ES-I3 (cell line): ENCODE data around the gene NTRK3.

Experiments
- H3K36me3 ChIP-seq: 2 replicates; pipeline ENCODE4 v1.6.1; 2013; ENCODE audit warnings: mild to moderate bottlenecking, low read length, control low read depth, moderate library complexity; ENCODE audit not compliant: insufficient read depth
- H3K4me1 ChIP-seq: 2 replicates; pipeline ENCODE4 v1.6.1; 2013; ENCODE audit warnings: mild to moderate bottlenecking, control low read depth, low read length; ENCODE audit not compliant: insufficient read depth
- H3K9ac ChIP-seq: 2 replicates; pipeline ENCODE4 v1.6.1; 2013; ENCODE audit warnings: low read depth, mild to moderate bottlenecking, low read length, moderate library complexity
- H3K9me3 ChIP-seq: 2 replicates; pipeline ENCODE4 v1.6.1; 2013; ENCODE audit warnings: mild to moderate bottlenecking, low read length, moderate library complexity; ENCODE audit not compliant: control insufficient read depth, insufficient read depth

NTRK3 gene

DNA sequence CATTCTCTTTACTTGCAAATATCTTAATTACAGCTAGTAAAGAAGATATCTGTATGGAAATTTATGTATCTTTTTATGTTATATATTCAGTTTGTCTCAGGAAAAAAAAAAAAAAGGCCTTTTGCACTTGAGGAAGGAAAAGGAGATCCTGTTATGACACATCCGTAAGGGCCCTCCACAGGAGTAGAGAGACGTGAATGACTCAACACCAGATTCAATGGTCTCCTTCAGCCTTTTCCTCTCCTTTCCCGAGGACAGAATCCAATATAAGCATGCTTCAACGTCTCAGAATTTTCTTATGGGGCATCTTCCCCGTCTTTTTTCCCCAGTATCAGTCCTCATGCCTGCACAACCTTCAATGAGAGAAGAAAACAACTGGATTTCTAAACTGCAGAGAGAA lies 340.3 kb downstream of the NTRK3 start:
- Histone ChIP-seq H3K9me3 (no peaks in the 10 kb centered on the region), H3K36me3 (no peaks in the 10 kb centered on the region), H3K4me1 (no peaks in the 10 kb centered on the region)

DNA sequence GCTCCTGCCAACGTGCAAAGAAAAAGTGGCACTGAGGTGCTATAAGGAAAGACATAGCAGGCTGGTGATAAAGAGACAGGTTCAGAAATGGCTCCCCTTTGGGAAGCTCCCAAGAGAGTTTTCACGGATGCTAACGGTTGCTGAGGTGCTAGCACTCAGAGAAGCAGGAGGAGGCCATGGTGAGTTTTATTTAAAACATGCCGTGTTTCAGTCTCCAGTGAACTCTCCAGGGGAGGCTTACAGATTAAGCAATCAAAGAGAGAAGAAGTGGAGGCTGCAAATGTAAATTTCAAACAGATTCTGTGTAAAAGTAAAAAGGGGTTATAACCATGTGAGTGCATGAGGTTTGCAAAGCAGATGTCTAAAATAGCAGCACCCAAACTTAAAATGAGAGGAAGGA lies 346.2 kb downstream of the NTRK3 start:
- no peaks in the 10 kb centered on the region for H3K4me1 ChIP-seq
- no peaks in the 10 kb centered on the region for H3K36me3 ChIP-seq
- no peaks in the 10 kb centered on the region for H3K9me3 ChIP-seq
- no peak overlapping the region for H3K9ac ChIP-seq

More for the DNA sequence above, 340.3 kb downstream of the NTRK3 start:
- no peak overlapping the region for H3K9ac ChIP-seq

DNA sequence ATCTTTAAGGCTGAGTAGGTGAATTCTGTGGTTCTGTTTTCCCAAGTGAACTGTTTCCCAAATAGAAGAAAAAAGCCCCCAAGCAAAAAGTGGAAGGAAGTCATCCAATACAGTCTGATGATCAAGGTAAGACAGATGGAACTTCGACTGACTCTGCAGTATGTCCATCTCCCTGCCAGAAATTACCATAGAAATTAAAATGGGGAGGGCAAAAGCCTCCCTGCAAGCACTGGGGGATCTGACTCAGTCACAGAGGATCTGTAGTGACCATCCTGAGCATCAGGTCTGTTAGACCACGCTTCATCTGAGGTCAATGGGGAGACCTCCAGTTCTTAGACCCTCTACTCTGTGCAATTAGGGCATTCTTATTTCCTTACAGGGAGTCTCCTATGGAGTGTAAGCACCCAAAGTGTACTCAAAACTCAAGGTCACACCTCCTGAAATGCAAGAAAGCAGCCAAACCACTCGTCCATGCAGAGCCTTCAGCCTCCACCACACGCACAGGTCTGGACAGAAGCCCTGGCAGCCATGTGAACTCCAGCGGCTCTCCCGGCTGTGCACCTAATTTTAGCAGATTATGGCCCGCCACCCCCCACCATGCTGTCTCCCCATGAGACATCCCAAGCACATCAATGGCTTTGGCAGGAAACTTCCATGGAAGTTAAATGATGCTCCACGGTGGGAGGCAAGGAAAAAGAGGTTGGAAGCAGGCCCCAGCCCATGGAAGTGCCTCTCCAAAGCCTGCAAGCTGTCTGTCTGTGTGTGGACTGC lies 348.7 kb downstream of the NTRK3 start:
- Histone ChIP-seq H3K4me1 (no peaks in the 10 kb centered on the region), H3K9ac (no peak overlapping the region), H3K9me3 (no peaks in the 10 kb centered on the region), H3K36me3 (no peaks in the 10 kb centered on the region)

DNA sequence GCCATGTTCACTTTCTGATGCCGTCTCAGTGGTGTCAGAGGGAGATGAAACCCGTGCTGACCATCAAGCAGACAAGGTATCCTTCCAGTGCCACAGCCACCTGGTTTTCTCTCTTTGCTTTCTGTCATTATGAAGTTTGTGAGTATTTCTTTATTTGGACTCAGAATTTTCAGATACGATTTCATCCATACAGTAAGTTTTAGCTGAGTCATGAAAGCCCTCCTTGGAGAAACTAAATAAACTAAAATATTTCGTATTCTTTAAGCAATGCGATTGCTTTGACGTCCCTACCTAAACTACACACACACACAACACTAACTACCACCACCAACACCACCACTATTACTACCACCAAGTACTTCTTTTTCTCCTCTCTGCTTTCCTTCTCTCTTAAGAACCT lies 350.1 kb downstream of the NTRK3 start:
- no peaks in the 10 kb centered on the region for H3K4me1 ChIP-seq
- H3K9ac ChIP-seq: no peak overlapping the region
- no peaks in the 10 kb centered on the region for H3K9me3 ChIP-seq
- no peaks in the 10 kb centered on the region for H3K36me3 ChIP-seq

DNA sequence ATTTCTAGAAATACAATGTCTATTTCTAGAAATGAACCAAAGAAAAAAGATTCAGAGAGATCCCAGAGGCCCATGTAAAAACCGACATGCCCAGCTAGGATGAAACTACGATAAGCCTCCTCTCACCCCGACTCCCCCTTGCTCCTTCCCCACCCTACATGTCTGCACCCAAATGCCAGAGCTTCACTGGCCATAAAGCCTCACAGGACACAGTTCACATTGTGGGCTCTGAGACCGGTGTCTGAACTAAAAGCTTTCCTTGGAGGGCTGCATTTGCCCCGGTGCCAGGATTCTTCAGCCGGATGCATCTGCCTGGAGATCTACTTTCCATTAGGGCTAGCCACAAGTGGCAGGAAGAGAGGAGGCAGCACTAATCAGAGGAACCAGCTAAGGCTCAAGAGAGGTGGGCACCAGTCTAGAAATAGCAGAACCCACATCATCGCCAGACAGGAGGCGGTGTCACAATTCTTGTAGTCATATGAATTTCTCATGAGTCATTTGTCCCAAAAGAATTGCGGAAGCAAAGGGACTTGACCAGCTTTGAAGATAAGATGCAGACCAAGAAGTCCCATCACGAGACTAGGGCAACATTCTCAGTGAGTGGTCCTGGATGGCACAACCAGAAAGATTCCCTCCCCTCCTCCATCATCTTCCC lies 353.6 kb downstream of the NTRK3 start:
- Histone ChIP-seq H3K4me1 (no peaks in the 10 kb centered on the region), H3K36me3 (no peaks in the 10 kb centered on the region), H3K9me3 (no peaks in the 10 kb centered on the region), H3K9ac (no peak overlapping the region)

DNA sequence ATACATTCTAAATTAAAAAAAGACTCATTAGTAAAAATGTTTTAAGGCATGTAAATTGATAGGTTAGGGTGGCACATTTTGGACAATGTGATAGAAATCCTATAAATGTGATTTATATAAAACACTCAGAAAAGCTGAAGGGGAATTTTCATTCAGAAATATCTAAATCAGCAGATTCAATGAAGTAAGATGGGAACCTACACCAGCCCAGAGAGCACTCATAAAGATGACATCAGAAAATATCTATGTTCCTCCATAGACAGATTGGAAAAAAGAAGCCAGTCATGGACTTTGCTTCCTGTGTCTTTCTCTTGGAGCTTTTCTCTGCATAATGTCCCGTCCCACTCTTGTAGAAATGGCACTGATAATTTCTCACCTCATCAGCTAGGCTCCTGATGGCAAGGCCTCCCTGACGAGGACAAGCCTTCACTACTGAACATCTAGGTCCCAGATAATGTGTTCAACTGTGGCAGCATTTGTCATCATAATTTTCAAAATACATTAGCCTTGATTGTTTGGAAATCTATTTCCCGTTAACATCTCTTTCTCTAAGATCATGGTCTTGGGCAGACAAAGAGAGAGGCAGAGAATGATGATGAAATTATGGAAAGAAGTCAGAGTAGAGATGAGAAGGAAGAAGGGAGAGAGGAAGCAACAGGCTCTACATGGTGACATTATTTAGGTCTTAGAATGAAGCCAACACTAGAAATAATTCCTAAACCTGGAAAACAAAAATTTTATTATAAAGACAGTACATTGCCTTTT lies 354.4 kb downstream of the NTRK3 start:
- H3K4me1 ChIP-seq: no peaks in the 10 kb centered on the region
- H3K36me3 ChIP-seq: no peaks in the 10 kb centered on the region
- H3K9ac ChIP-seq: no peak overlapping the region
- no peaks in the 10 kb centered on the region for H3K9me3 ChIP-seq

DNA sequence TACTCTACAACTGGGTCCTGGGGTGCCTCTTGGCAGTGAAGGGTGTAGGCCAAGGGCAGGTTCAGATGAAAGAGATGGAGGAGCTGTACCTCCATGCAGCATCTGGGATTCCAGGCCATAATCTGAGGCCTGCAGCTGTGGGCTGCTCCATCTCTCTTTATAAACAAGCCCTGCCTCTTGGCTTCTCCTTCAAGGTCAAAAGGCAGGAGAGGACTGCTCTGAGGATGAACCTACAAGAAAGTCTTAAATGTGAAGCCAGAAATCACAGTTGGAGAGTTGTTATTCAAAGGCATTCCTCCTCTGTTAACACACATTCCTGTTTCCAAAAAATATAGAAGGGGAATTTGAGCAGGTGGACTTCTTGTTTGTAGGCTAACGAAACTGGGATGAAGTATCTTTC lies 355.5 kb downstream of the NTRK3 start:
- Histone ChIP-seq H3K9me3 (no peaks in the 10 kb centered on the region), H3K4me1 (no peaks in the 10 kb centered on the region)

DNA sequence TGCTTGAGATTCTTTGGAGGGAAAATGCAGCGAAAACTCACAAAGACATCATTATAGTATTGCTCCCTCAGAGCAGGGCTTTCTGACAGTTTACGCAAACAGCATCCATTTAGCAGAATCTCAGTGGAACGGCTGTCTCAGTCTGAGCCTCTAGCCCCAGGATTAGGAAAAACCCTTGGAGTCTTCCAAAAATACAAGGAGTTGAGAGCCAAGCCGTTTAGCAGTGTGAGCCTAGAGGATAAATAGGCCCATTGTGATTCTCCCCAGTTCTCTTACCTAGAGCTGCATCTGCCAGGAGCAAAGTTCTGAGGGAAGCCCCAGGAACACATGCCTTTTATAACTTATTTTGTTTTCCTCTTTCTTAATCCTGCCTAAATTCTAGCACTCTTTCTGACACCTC lies 359.6 kb downstream of the NTRK3 start:
- Histone ChIP-seq H3K9ac (no peak overlapping the region), H3K9me3 (no peaks in the 10 kb centered on the region), H3K4me1 (no peaks in the 10 kb centered on the region), H3K36me3 (no peaks in the 10 kb centered on the region)

More for the DNA sequence above, 355.5 kb downstream of the NTRK3 start:
- no peaks in the 10 kb centered on the region for H3K36me3 ChIP-seq
- H3K9ac ChIP-seq: no peak overlapping the region

DNA sequence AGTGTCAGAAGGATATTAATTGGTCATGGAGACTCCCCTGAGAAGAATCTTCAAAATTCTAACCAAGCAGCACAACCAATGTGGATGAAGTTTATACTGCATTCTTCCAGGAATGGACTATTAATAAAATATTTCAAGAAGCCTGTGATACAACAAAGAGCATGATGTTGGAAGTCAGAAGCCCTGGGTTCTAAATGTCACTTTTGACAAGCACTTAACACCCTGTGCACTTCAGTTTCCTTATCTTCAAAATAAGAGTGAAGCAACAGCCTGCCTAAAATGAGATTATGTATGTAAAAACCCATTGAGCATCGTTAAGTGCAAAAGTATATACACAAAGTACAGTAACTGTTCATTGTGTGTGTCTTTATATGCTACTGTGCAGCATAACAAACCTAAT lies 369.4 kb downstream of the NTRK3 start:
- Histone ChIP-seq H3K4me1 (no peaks in the 10 kb centered on the region), H3K9ac (no peak overlapping the region), H3K36me3 (no peaks in the 10 kb centered on the region), H3K9me3 (no peaks in the 10 kb centered on the region)

DNA sequence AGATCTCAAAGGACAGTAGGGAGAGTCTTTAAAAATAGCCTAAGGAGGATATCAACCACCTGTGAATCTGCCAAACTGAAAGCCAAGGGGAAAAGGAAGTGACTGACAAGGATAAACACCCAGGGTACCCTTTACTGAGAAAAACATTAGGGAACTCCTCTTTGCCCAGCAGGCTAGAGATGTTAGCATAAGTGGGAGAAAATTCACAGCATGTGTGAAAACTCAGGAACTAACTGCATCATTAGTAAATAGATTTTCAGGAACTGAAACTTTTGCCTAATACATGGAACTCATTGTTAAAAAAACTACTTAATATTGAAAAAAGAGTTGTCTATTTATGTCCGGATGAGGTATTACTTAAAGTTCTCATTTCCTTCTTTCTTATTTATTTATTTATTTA lies 375.5 kb downstream of the NTRK3 start:
- no peaks in the 10 kb centered on the region for H3K9me3 ChIP-seq
- H3K36me3 ChIP-seq: no peaks in the 10 kb centered on the region
- H3K4me1 ChIP-seq: no peaks in the 10 kb centered on the region
- H3K9ac ChIP-seq: no peak overlapping the region

DNA sequence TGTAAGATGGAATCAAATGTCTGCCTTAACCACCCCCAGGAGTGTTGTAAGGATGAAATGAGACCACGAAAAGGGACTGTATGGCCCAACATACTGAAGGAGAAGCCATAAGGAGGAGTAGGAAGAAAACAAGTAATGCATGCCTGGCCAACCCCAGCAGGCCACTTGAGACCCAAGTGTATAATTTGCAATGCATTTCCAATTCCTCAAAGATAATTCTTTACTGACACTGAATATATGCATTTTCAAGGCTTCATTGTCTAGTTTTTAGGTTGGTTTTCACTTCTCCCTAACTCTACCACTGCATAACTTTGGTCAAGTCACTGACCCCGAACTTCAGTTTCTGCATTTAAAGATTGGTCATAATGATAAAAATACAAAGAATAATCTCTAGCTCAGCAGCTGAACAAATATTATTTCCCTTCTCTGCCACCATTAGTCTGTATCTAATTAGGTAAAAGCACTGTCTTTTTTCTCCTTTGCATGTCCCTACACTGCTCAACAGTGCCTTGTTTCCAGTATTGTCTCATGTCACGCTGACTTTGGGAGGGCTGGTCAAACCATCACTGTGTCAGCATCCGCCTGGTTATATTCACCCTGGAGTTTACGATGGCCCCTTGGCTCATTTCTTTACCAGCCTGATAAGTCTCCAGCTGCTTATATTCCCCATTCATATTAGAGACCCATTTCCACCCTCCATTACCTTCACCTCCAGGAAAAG lies 378.6 kb downstream of the NTRK3 start:
- Histone ChIP-seq H3K4me1 (no peaks in the 10 kb centered on the region), H3K36me3 (no peaks in the 10 kb centered on the region), H3K9me3 (no peaks in the 10 kb centered on the region), H3K9ac (no peak overlapping the region)

DNA sequence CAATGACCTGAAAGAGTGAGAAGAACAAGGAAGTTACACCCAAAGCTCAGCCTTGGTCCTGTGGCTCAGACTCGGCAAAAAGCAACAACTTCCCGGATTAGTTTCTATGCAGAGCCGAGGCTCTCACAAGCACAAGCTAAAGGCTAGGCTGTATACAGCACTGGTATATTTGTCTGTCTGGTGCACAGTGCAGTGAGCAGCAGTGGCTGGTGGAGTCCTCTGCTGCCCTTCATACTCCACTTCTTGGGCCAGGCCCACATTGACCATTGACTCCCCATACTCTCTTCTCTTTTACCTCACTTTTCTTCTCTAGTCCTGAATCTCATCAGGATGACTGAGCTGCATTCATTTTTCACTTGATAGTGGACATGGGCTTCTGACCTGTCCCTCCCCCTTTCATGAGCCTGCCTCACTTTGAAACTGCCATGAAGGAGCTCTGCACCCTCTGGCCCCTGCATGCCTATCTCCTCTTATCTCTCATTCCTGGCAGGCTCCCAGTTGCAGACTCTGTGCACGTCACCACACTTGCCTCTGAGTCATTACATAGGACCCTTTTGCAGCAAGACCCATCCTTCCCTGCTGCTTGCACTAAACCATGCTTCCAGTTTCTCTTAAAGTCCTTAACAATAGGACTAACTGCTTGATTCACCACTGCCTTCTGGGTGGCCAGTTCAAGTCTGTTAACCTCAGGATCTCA lies 379.3 kb downstream of the NTRK3 start:
- no peaks in the 10 kb centered on the region for H3K9me3 ChIP-seq
- H3K36me3 ChIP-seq: no peaks in the 10 kb centered on the region
- no peaks in the 10 kb centered on the region for H3K4me1 ChIP-seq
- H3K9ac ChIP-seq: no peak overlapping the region

DNA sequence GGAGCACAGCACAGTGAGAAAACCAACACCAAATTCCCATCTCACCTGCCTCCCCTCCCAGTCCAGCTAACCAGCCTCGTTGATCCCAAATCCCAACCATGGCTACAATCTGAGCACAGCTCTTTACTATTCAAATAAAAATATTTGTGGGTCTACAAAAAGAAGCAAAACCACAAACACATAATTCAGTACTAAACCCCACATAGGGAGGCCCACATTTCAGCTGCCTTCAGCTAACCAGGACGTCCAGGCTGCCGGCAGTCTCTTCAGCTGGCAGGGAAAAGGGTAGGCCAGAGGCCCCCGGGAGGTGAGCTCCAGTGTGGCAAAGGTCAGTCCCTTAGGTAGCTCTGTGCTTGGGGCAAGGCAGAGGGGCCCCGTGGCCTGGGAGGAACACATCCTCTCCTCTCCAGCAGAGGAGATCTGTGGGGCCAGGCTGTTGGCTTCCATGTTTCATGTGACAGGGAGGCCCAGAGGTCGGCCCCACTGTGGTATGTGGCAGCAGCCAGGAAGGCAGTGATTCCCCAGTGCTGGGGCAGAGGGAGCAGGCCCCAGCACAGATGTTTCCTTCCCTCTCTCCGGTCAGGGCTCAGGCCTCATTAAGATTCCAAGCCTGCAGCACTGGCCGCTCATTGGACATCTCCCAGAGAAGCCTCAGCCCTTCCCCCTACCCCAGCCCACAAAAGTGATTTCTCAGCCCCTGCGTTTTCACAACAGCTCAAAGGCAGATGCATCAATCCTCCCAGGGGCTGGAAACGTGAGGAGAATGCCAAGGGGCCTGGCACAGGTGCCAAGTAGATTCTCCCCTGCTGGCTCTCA lies 381.4 kb downstream of the NTRK3 start:
- no peaks in the 10 kb centered on the region for H3K9me3 ChIP-seq
- no peaks in the 10 kb centered on the region for H3K4me1 ChIP-seq
- no peak overlapping the region for H3K9ac ChIP-seq
- no peaks in the 10 kb centered on the region for H3K36me3 ChIP-seq
